SIG-M5 treated with dmso at 0.1 percent for 504 hours (cell line): ENCODE data around the gene ORMDL2.
"Not testable (repeated sequence)": the region's sequence is repeated elsewhere in the genome, so short reads cannot be mapped to it uniquely, and the experiment has no call there.

ENCODE experiments used
- DNase-seq: peaks from one replicate; lab custom pipeline; 2025; ENCODE audit not compliant: unreplicated experiment; lab: John Stamatoyannopoulos, UW

Gene ORMDL2

DNA sequence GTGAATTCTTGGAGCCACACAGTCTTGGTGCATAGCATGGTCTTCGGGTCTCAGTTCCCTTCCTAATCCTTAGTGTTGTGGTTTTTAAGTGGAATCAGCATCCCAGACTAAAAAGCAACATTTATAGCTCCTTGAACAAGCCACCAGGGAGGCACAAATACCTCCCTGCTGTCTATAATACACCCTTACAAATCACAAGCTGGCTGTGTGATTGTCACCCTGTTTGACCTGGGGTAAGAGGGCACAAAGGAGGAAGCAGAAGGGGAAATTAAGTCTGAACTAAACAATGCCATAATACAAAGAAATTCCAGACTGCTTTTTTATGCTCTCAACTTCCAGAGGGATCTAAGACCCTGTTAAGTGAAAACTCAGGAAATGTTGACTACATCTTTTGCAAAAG is 32.6 kb downstream of the ORMDL2 start:
- DNase-seq, result no peak

DNA sequence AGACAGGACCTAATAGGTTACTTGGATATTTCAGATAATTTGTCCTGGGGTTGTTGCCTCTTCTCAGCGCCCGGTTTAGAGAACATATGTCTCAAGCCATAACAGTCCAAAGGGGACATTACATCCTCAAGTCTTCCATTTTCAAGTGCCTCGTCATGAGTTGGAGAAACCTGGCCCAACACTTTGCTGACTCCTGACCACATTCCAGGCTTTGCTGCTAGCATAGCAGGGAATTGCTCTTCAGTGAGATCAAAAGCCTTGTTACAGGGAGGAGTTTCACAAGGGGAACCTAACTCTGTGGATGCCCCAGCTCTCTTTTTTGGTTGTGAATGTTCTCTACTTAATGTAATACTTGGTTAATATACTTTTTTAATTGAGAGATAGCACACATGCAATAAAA is 33.1 kb downstream of the ORMDL2 start:
- DNase-seq, result no peak

DNA sequence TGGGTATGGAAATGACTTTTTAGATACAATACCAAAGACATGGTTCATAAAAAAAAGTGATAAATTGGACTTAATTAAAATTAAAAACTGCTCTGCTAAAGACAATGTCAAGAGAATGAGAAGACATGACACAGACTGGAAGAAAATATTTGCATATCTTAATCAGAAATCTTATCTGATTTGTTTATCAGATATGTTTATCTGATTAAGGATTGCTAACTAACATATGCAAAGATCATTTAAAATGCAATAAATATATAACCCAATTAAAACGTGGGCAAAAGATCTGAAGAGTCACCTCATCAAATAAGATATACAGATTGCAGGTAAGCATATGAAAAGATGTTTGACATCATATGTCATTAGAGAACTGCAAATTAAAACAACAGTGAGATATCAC is 34.9 kb downstream of the ORMDL2 start:
- DNase-seq, result no peak

DNA sequence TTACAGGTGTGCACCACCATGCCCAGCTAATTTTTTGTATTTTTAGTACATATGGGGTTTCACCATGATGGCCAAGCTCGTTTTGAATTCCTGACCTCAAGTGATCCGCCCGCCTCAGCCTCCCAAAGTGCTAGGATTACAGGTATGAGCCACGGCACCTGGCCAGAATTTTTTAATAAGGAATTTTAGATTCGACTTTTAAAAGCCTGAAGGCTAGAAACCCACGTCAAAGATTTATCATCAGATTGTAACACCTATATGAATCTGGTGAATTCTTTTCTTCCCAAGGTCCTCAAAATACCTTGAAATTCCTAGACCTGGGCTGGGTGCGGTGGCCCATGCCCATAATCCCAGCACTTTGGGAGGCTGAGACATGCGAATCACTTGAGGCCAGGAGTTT is 43.6 kb downstream of the ORMDL2 start:
- DNase-seq, result no peak

DNA sequence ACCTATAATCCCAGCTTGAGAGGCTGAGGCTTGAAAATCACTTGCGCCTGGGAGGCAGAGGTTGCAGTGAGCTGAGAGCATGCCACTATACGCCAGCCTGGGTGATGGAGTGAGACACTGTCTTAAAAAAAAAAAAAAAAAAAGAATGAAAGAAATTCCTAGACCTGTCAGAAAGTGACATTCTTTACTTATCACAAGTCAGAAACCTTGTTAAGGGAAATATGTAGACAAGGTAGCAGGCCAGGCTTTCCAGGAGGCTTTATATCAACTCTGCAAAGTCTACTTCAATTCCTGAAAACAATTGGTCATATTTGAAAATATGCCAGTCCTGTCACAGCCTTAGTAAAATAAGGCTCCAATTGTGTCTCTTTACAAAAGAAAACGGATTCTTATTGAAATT is 44.0 kb downstream of the ORMDL2 start:
- no peak for DNase-seq

DNA sequence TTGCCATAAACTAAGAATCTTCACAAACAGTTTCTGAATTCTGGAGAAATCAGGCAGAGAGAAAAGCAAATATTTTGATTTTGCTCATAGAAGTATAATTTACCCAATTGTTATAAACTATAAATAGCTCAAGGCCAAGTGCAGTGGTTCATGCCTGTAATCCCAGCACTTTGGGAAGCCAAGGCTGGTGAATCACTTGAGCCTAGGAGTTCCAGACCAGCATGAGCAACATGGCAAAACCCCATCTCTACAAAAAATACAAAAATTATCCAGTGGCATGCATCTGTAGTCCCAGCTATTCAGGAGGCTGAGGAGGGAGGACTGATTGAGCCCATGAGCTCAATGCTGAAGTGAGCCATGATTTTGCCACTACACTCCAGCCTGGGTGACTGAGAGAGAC is 44.4 kb downstream of the ORMDL2 start:
- no peak for DNase-seq

DNA sequence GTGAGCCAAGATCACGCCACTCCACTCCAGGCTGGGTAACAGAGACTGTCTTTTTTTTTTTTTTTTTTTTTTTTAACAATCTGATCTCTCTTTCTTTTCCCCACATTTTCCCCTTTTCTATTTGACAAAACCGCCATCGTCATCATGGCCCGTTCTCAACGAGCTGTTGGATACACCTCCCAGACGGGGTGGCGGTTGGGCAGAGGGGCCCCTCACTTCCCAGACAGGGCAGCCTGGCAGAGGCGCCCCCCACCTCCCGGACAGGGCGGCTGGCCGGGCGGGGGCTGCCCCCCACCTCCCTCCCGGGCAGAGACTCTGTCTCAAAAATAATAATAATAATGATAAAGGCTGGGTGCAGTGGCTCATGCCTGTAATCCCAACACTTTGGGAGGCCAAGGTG is 45.1 kb downstream of the ORMDL2 start:
- not testable (repeated sequence) for DNase-seq

DNA sequence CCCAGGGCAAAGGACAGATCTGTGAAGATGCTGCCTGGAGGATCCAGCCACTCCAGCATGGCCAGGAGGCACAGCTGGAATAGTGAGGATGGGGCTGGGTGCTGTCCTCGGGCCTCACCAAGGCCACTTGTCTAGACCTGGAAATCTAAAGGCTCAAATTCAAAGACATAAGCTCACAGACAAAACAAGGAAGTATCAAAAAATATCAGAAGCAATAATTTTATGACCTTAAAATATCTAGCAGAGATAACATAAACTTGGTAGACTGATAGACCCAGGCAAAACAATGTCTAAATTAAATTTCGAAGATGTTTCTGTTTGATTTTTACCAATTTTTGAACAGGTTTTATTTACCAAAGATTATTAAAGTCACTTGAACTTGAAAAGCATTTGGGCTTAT is 47.5 kb downstream of the ORMDL2 start:
- no peak for DNase-seq

DNA sequence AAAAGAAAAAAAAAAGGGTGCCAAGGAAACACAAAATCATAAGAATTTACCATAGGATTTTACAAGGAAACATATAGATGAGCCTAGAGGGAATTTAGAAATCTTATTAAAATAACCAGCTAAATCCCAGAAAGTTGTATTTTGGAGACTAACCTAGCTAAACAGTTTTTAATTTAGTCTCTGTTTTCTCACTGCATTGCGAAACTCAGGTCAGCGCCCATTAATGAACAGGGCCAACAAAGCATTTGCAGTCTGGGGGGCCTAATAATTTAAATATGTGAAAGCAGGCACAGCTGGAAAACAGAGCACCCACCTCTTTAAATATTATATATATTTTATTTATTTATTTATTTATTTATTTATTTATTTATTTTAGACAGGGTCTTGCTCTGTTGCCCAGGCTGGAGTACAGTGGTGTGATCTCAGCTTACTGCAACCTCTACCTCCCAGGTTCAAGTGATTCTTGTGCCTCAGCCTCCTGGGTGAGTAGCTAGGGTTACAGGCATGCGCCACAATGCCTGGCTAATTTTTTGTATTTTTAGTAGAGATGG is 48.7 kb downstream of the ORMDL2 start:
- not testable (repeated sequence) for DNase-seq
